ENCODE data around the gene RASL10A.

- TF ChIP-seq CTCF (IDR thresholded peaks at IDR 0.05) (no peak), POLR2A (IDR thresholded peaks at IDR 0.05) (no peak)
Measured at GRCh38 chr22:29310863-29311339, 4.6 kb downstream of the RASL10A start.
